ENCODE results near the gene MTOR.

GRCh38 chr1:11283151-11283550 is 20.8 kb upstream of the MTOR start:
- TF ChIP-seq POLR2A (IDR thresholded peaks at IDR 0.05) (no peak), CTCF (IDR thresholded peaks at IDR 0.05) (no peak)
